Thymus (tissue), 11 donors: ENCODE data around the gene SLC8A3. TPM values are rescaled to one million over a fixed set of nuclear protein-coding genes. Genes with fewer than 3 reads are reported as not detected.

Experiments used
- DNase-seq, 9 donors: peaks; one replicate each; pipeline ENCODE4 v3.0.0-alpha.2; 2013; ENCODE audit warnings: low spot score in 9 of 9, low read depth in 6 of 9, missing footprints in 1 of 9
- H3K27ac ChIP-seq, 2 donors: one replicate each; pipeline ENCODE4 v1.5.1; 2013; ENCODE audit warnings: control low read depth in 1 of 2, low read depth in 1 of 2, low read length in 1 of 2, mild to moderate bottlenecking in 1 of 2, moderate library complexity in 1 of 2
- H3K27me3 ChIP-seq, 2 donors: one replicate each; pipeline ENCODE4 v1.5.1; 2013; ENCODE audit warnings: low read length in 1 of 2; ENCODE audit not compliant: control insufficient read depth in 2 of 2, insufficient read depth in 1 of 2
- H3K36me3 ChIP-seq, 2 donors: one replicate each; pipeline ENCODE4 v1.5.1; 2013; ENCODE audit warnings: low read length in 1 of 2, mild to moderate bottlenecking in 1 of 2, moderate library complexity in 1 of 2; ENCODE audit not compliant: control insufficient read depth in 2 of 2, insufficient read depth in 2 of 2
- H3K4me1 ChIP-seq, 2 donors: one replicate each; pipeline ENCODE4 v1.5.1; 2013; ENCODE audit warnings: low read length in 2 of 2; ENCODE audit not compliant: control insufficient read depth in 2 of 2, insufficient read depth in 2 of 2
- H3K4me3 ChIP-seq, 2 donors: one replicate each; pipeline ENCODE4 v1.5.1; 2013; ENCODE audit warnings: low read length in 2 of 2, control low read depth in 1 of 2, mild to moderate bottlenecking in 1 of 2
- H3K9me3 ChIP-seq, 2 donors: one replicate each; pipeline ENCODE4 v1.5.1; 2013; ENCODE audit warnings: low read length in 1 of 2, mild to moderate bottlenecking in 1 of 2; ENCODE audit not compliant: control insufficient read depth in 2 of 2, insufficient read depth in 1 of 2
- WGBS: extraction: QIAGEN DNeasy Blood & Tissue Kit; methylation state at CpG from one replicate; pipeline ENCODE4 v1.1.7; 2013; 5-methylcytosine and 5-hydroxymethylcytosine counted together
- polyA plus RNA-seq: library from polyadenylated mRNA; stranded (reverse); fragments of 200-250 nt; gene quantifications from one replicate; pipeline ENCODE4 v1.2.3, GENCODE V29; 2013
- total RNA-seq: library from RNA; stranded (reverse); fragments of 120-200 nt; gene quantifications from one replicate; pipeline ENCODE4 v1.2.4, GENCODE V29; 2013
- donor health status: healthy.

Gene SLC8A3
- total and polyA plus RNA-seq, 2 donors, result 0.16 to 0.99 TPM

GRCh38 chr14:70113211-70113610 lies 75.5 kb downstream of the SLC8A3 start:
- no peaks in the 10 kb centered on the region for H3K9me3 ChIP-seq
- no peaks in the 10 kb centered on the region for H3K4me1 ChIP-seq
- no peak for DNase-seq
- H3K36me3 ChIP-seq, result no peaks in the 10 kb centered on the region
- no peak overlapping the region for H3K27ac ChIP-seq
- WGBS, result 97% methylated on average over 2 of the region's 2 CpGs
- H3K4me3 ChIP-seq, result no peak overlapping the region
- H3K27me3 ChIP-seq, result no peaks in the 10 kb centered on the region

GRCh38 chr14:70108419-70108818 lies 80.3 kb downstream of the SLC8A3 start:
- Histone ChIP-seq H3K4me3 (no peak overlapping the region), H3K9me3 (no peaks in the 10 kb centered on the region), H3K27ac (no peak overlapping the region), H3K27me3 (no peaks in the 10 kb centered on the region), H3K4me1 (no peaks in the 10 kb centered on the region), H3K36me3 (no peaks in the 10 kb centered on the region)
- no peak for DNase-seq
- WGBS, result 91% methylated on average over 3 of the region's 3 CpGs

DNA sequence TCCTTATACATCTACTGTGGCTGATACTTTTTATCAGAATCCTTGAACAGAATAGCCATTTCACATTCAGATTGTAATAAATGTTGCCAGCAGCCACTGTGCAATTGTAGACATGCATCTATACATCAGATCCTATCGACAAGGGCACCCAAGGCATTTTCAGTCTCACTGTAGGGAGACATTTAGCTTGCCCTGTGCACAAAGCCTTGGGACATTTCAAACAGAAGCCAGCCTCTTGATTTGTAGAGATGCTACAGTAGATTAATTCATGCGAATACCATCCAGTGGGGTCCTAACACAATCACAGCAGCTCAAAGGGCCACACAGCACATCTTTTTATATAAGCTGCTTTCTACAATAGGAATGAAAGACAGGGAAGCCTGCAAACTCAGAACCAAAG lies 81.4 kb downstream of the SLC8A3 start:
- H3K4me3 ChIP-seq, result no peak overlapping the region
- WGBS, result 100% methylated on average over 2 of the region's 2 CpGs
- no peaks in the 10 kb centered on the region for H3K4me1 ChIP-seq
- no peak overlapping the region for H3K27ac ChIP-seq
- no peak for DNase-seq
- no peaks in the 10 kb centered on the region for H3K27me3 ChIP-seq
- no peaks in the 10 kb centered on the region for H3K9me3 ChIP-seq
- no peaks in the 10 kb centered on the region for H3K36me3 ChIP-seq

- Histone ChIP-seq H3K27me3 (no peaks in the 10 kb centered on the region), H3K36me3 (no peaks in the 10 kb centered on the region), H3K9me3 (no peaks in the 10 kb centered on the region), H3K4me1 (no peaks in the 10 kb centered on the region), H3K4me3 (no peak overlapping the region), H3K27ac (no peak overlapping the region)
- DNase-seq, result no peak
- 95% methylated on average over 3 of the region's 3 CpGs for WGBS
Measured at GRCh38 chr14:70100071-70100470, 88.7 kb downstream of the SLC8A3 start.

GRCh38 chr14:70098250-70098809 lies 90.4 kb downstream of the SLC8A3 start:
- H3K9me3 ChIP-seq, result no peaks in the 10 kb centered on the region
- WGBS, result 36% methylated on average over 6 of the region's 6 CpGs
- H3K4me1 ChIP-seq, result no peaks in the 10 kb centered on the region
- no peaks in the 10 kb centered on the region for H3K36me3 ChIP-seq
- no peak overlapping the region for H3K27ac ChIP-seq
- H3K4me3 ChIP-seq, result no peak overlapping the region
- no peaks in the 10 kb centered on the region for H3K27me3 ChIP-seq
- no peak for DNase-seq

DNA sequence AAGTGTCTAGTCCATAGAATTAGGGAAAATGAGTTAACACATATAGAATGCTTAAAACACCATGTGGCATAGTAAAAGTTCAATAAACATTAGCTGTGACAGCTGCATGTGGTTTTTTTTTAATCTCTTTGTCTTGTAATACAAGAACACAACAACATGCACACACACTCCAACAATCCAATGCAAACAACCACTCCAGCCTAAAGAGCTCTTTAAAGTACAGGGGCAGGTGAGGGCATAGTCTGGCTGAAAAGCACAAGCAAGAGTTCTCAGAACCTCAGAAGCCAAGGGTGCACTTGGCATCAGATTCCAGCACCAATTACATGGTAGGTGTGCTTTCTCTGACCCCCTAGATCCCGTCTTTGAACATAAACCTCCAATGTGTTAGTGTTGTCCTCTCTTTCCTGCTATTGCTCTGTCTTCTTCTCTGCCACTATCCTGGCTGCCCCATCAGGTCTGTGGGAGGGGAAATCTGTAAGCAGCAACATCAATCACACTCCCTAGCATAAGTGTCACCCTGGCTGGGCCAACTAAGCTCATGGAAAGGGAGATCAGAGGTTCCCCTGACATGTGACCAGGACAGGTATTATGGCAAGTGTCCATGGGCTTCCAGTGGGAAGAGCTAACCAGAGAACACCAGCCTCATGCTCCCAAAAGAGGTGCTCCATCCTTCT lies 91.0 kb downstream of the SLC8A3 start:
- H3K27ac ChIP-seq, result no peak overlapping the region
- no peaks in the 10 kb centered on the region for H3K4me1 ChIP-seq
- WGBS, result 93% methylated on average over 1 of the region's 1 CpG
- no peaks in the 10 kb centered on the region for H3K36me3 ChIP-seq
- no peak for DNase-seq
- no peak overlapping the region for H3K4me3 ChIP-seq
- H3K27me3 ChIP-seq, result no peaks in the 10 kb centered on the region
- no peaks in the 10 kb centered on the region for H3K9me3 ChIP-seq

DNA sequence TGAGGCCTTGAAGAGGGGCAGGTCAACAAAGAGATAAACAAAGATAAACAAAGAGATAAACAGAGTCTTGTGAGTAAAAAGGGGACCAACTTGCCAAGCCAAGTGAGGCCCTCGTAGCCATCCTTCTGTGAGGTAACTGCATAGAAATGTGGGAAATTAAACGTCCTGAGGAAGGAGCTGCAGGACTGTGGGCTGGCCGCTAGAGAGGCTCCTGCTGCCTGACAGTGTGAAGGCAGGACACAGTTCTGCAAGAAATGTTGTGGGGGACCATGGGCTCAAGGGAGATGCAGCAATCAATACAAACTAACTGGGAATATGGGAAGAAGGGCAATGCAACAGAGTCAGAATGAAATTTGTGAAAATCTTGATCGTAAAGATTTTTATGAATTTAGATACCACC lies 91.9 kb downstream of the SLC8A3 start:
- no peak overlapping the region for H3K4me3 ChIP-seq
- H3K27ac ChIP-seq, result no peak overlapping the region
- H3K36me3 ChIP-seq, result no peaks in the 10 kb centered on the region
- H3K9me3 ChIP-seq, result no peaks in the 10 kb centered on the region
- no peak for DNase-seq
- 84% methylated on average over 4 of the region's 4 CpGs for WGBS
- no peaks in the 10 kb centered on the region for H3K27me3 ChIP-seq
- H3K4me1 ChIP-seq, result no peaks in the 10 kb centered on the region

GRCh38 chr14:70094631-70095030 lies 94.1 kb downstream of the SLC8A3 start:
- no peaks in the 10 kb centered on the region for H3K4me1 ChIP-seq
- H3K27me3 ChIP-seq, result no peaks in the 10 kb centered on the region
- no peak overlapping the region for H3K27ac ChIP-seq
- H3K9me3 ChIP-seq, result no peaks in the 10 kb centered on the region
- H3K4me3 ChIP-seq, result no peak overlapping the region
- no peak for DNase-seq
- H3K36me3 ChIP-seq, result no peaks in the 10 kb centered on the region
- 93% methylated on average over 1 of the region's 1 CpG for WGBS

DNA sequence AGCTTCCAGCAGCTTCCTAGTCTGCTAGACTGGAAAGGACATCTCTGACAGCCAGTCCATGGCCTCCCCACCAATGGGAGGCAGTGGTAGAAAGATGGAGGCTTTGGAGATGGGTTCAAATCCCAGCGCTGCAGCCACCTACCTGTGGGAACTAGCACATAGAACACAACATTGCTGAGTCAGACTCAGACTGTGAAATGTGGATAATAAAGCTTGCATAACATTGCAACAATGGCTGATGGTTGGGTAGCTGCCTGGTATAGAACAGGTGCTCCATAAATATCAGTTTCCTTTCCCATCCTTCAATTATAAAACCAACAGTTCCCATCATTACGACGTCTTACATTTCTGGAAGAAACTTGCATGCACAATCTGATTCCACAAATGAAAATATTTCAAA lies 94.6 kb downstream of the SLC8A3 start:
- no peaks in the 10 kb centered on the region for H3K4me1 ChIP-seq
- 96% methylated on average over 3 of the region's 3 CpGs for WGBS
- H3K36me3 ChIP-seq, result no peaks in the 10 kb centered on the region
- DNase-seq, result no peak
- H3K27me3 ChIP-seq, result no peaks in the 10 kb centered on the region
- no peak overlapping the region for H3K27ac ChIP-seq
- H3K9me3 ChIP-seq, result no peaks in the 10 kb centered on the region
- no peak overlapping the region for H3K4me3 ChIP-seq
